DOHH2 (cell line): ENCODE results near the gene RHCG.

Source experiments
- EZH2phosphoT487 ChIP-seq: fragments of 200-600 bp; sonication (generic); IDR thresholded peaks from 2 replicates; pipeline ENCODE4 v1.6.1; 2017; ENCODE audit warnings: borderline replicate concordance, mild to moderate bottlenecking, antibody characterized with exemption, low read length, moderate library complexity, mixed read lengths
- TF ChIP-seq, protein P1 (sequence below): fragments of 200-600 bp; sonication (generic); IDR thresholded peaks from one replicate; pipeline ENCODE4 v1.5.1; 2014; ENCODE audit warnings: antibody characterized with exemption, mild to moderate bottlenecking, low read depth, low read length; ENCODE audit not compliant: poor library complexity, severe bottlenecking

DNA sequence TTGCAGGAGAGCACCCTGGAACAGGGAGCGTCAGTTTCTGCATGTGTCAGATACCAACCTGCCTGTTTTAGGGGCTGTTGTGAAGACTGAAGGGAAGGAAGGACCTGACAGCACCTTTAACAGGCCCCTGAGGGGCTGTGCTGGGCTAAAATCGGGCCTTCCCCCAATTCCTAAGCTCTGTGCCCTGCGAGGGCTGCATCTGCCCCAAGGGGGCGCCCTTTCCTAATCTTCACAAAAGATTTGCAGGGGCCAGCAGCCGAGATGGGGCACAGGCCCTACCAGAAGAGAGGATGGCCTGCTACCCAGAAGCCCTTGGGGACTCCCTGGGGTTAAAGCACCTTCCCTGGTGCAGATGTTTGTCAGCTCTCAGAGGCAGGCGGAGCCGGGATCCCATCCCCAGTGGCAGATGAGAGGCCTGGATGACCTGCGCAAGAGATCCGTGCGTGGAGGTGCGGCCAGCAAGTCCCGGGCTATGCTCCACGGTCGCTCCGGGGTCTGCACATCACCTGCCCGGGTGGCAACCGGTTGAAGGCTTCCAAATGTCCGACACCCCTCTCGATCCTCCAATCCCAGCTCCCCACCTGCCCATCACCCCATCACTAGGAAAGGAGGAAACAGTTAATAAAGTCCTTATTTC, 53.6 kb downstream of the RHCG start:
- TF ChIP-seq, protein P1, sequence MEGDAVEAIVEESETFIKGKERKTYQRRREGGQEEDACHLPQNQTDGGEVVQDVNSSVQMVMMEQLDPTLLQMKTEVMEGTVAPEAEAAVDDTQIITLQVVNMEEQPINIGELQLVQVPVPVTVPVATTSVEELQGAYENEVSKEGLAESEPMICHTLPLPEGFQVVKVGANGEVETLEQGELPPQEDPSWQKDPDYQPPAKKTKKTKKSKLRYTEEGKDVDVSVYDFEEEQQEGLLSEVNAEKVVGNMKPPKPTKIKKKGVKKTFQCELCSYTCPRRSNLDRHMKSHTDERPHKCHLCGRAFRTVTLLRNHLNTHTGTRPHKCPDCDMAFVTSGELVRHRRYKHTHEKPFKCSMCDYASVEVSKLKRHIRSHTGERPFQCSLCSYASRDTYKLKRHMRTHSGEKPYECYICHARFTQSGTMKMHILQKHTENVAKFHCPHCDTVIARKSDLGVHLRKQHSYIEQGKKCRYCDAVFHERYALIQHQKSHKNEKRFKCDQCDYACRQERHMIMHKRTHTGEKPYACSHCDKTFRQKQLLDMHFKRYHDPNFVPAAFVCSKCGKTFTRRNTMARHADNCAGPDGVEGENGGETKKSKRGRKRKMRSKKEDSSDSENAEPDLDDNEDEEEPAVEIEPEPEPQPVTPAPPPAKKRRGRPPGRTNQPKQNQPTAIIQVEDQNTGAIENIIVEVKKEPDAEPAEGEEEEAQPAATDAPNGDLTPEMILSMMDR = peak; percentile 93
- TF ChIP-seq EZH2phosphoT487 = no peak
